ENCODE results near the gene MYD88.

Gene MYD88

GRCh38 chr3:38163841-38164642, 25.6 kb downstream of the MYD88 start:
- FAIRE-seq: no peak
- DNase-seq (ENCODE audit: low spot score): no peak

- no peak for DNase-seq (ENCODE audit: low spot score)
Observed at GRCh38 chr3:38164643-38164951, 26.1 kb downstream of the MYD88 start.

GRCh38 chr3:38164952-38165721, 26.7 kb downstream of the MYD88 start, which contains the start of gene OXSR1:
Gene OXSR1, plus strand, starts transcription at chr3:38165537. Its CDS starts 340 bp downstream, at chr3:38165877.
- FAIRE-seq: peak; percentile 62
- DNase-seq (ENCODE audit: low spot score): peak; percentile 97

More at GRCh38 chr3:38164643-38164951, 26.1 kb downstream of the MYD88 start:
- FAIRE-seq: no peak

DNA sequence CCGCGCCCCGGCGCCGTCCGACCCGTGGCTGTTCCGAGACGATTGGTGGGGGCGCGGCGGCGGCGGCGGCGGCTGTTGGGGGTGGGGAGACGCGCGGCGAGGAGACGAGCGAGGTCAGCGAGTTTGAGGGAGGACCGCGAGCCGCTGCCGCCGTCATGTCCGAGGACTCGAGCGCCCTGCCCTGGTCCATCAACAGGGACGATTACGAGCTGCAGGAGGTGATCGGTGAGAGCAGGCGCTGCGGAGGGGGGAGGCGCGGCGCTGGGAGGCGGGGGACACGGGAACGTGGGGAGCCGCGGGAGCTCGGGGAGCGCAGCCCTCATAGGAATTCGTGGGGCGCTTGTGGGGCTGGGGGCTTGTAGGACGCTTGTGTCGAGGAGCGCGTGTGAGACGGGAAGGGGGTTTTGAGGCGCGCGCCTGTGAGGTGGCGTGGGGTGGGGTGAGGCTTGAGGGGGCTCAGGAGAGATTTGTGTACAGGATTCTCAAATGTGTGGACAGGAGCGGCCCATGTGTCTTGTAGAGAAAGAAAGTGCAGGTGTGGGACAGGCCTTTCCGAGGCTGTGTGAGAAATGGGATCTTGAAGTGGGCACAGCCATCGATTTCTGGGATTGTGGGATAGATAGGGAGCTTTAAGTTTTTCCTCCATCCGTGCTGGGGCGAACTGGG, 27.4 kb downstream of the MYD88 start:
- DNase-seq (ENCODE audit: low spot score) (peak; percentile 61), FAIRE-seq (no peak)

- DNase-seq (ENCODE audit: low spot score) (no peak), FAIRE-seq (no peak)
Observed at GRCh38 chr3:38167591-38167990, 29.1 kb downstream of the MYD88 start.

DNA sequence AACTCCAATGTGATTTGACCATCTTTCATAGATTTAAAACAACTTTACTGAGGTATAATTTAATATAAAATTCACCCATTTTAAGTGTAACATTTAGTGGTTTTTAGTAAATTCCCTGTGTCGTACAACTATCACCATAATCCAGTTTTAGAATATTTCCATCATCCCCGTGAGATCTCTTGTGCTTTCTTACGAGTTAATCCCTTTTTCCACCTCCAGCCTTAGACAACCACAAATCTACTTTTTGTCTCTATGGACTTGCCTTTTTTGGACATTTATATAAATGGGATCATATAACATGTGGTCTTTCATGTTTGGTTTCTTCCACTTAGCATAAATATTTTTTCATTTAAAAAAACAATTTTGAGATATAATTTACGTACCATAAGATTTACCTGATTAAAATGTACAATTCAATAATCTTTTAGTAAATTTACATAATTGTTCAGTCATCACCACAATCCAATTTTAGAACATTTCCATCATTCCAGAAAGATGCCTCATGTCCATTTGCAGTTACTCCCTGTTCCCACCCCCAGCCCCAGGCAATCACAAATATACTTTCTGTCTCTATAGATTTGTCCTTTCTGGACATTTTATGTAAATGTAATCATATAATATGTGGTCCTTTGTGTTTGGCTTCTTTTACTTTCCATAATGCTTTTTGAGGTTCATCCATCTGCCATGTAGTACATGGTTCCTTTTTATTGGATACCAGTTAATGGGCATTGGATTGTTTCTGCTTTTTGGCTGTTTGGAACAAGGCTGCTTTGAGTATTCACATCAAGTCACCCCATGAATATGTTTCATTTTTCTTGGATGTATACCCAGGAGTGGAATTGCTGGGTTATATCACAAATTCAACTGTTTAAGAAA, 29.9 kb downstream of the MYD88 start:
- no peak for FAIRE-seq
- no peak for DNase-seq (ENCODE audit: low spot score)

GRCh38 chr3:38169027-38169317, 30.5 kb downstream of the MYD88 start:
- no peak for FAIRE-seq

GRCh38 chr3:38170722-38171121, 32.3 kb downstream of the MYD88 start:
- no peak for FAIRE-seq
- DNase-seq (ENCODE audit: low spot score): no peak

More at GRCh38 chr3:38169027-38169317, 30.5 kb downstream of the MYD88 start:
- no peak for DNase-seq (ENCODE audit: low spot score)

DNA sequence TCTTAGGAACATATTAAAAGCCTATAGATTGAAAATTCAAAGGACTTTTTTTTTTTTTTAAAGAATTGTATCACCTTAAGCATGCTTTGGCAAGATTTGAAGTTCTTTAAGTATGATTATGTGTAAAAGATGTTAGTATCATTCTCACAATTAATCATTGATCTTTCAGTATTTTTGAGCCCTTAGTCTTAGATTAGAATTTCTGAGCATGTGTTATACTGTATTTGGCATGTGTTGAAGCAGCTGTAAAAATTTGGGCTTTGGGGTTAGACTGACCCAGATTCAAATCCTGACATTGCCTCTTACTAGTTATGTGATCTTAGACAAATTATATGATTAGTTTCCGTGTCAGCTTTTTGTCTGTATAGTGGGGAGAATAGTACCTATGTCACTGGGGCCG, 33.2 kb downstream of the MYD88 start:
- no peak for DNase-seq (ENCODE audit: low spot score)
- no peak for FAIRE-seq

DNA sequence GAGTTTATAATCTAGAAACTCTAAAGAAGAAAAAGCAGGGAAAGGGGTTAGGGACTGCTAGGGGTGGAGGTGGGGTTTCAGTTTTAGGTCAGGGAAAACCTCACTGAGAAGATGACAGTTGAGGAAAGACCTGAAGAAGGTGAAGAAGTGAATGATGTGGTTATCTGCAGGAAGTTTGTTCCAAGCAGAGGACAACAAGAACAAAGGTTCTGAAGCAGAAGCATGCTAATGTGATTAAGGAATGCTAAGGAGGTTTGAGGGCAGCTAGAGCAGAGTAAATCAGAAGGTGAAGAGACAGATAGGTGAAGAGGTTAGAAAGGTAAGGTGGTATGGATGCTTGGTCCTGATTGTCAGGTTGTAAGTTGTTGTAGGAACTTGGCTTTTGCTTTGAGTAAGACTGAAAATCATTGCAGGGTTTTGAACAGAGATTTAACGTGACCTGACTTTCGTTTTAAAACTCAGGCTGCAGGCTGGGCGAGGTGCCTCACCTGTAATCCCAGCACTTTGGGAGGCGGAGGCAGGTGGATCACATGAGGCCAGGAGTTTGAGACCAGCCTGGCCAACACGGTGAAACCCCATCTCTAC, 35.5 kb downstream of the MYD88 start:
- DNase-seq (ENCODE audit: low spot score) (no peak), FAIRE-seq (no peak)

GRCh38 chr3:38177181-38177580, 38.7 kb downstream of the MYD88 start:
- DNase-seq (ENCODE audit: low spot score) (no peak), FAIRE-seq (no peak)

- DNase-seq (ENCODE audit: low spot score) (no peak), FAIRE-seq (no peak)
Observed at GRCh38 chr3:38186781-38187180, 48.3 kb downstream of the MYD88 start.

DNA sequence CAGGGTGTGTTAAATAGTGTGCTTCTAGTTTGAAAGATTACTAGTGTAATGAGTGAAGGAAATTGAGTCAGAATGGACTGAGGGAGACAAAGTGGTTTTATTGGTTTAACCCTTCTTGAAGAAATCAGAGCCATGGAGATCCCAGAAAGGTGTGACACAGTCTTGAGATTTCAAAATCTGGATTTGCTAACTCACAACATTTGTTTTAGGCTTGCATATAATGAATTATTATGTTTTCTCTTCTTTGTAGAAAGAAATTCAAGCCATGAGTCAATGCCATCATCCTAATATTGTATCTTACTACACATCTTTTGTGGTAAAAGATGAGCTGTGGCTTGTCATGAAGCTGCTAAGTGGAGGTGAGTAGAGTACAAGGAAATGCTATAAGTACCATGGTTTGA, 52.0 kb downstream of the MYD88 start:
- no peak for DNase-seq (ENCODE audit: low spot score)

More for the DNA sequence above, 52.0 kb downstream of the MYD88 start:
- FAIRE-seq: no peak
